ENCODE measurements around the gene RNF144B. TPM values are rescaled to one million over a fixed set of nuclear protein-coding genes. Genes with fewer than 3 reads are reported as not detected.

RNF144B gene
- total and polyA plus RNA-seq, 10 donors = 6.5 to 82.5 (median 45.3) TPM

- Histone ChIP-seq H3K36me3 (peaks cover 0 to 32% (median 0%) of the 10 kb centered on the region in 6 donors), H3K9me3 (no peaks in the 10 kb centered on the region), H3K4me1 (peaks cover 0 to 48% (median 15%) of the 10 kb centered on the region in 6 donors), H3K27ac (peak overlapping the region in 6 of 8 donors; percentile 35 to 82 (median 65)), H3K4me3 (no peak overlapping the region), H3K27me3 (replicated peaks in 1 of 7) (no peaks in the 10 kb centered on the region)
- DNase-seq = no peak
- intact Hi-C loops (cut with DNase I; ENCODE audit: low total_unique reads) = no loop called here
- TF ChIP-seq POLR2A (IDR thresholded peaks at IDR 0.05) = no peak
- TF ChIP-seq CTCF (IDR thresholded peaks at IDR 0.05 in 8 of 11, conservative IDR thresholded peaks at IDR 0.05 in 3 of 11) = no peak
- peak in 1 of 3 donors; percentile 41 for TF ChIP-seq POLR2AphosphoS5 (IDR thresholded peaks at IDR 0.05)
- WGBS, 5 donors = 58 to 75% (median 73%) methylated on average over 4 of the region's 4 CpGs
These were observed 26.2 kb downstream of the RNF144B start for GRCh38 chr6:18413381-18413780.

GRCh38 chr6:18414116-18414515, 27.0 kb downstream of the RNF144B start:
- Histone ChIP-seq H3K4me1 (peaks cover 0 to 48% (median 15%) of the 10 kb centered on the region in 6 donors), H3K27me3 (replicated peaks in 1 of 7) (no peaks in the 10 kb centered on the region), H3K27ac (peak overlapping the region in 4 of 8 donors; percentile 64 to 82 (median 67)), H3K4me3 (no peak overlapping the region), H3K9me3 (no peaks in the 10 kb centered on the region), H3K36me3 (peaks cover 0 to 28% (median 0%) of the 10 kb centered on the region in 6 donors)
- DNase-seq = no peak
- intact Hi-C loops (cut with DNase I; ENCODE audit: low total_unique reads) = no loop called here
- 41 to 64% (median 47%) methylated on average over 1 of the region's 1 CpG for WGBS, 5 donors
- TF ChIP-seq POLR2AphosphoS5 (IDR thresholded peaks at IDR 0.05) (no peak), CTCF (IDR thresholded peaks at IDR 0.05 in 8 of 11, conservative IDR thresholded peaks at IDR 0.05 in 3 of 11) (no peak), POLR2A (IDR thresholded peaks at IDR 0.05) (no peak)

GRCh38 chr6:18415207-18415606, 28.1 kb downstream of the RNF144B start:
- 90 to 98% (median 95%) methylated on average over 11 of the region's 11 CpGs for WGBS, 5 donors
- intact Hi-C loops (cut with DNase I; ENCODE audit: low total_unique reads) = no loop called here
- Histone ChIP-seq H3K36me3 (peaks cover 0 to 21% (median 0%) of the 10 kb centered on the region in 6 donors), H3K27me3 (replicated peaks in 1 of 7) (no peaks in the 10 kb centered on the region), H3K9me3 (no peaks in the 10 kb centered on the region), H3K4me1 (peaks cover 0 to 41% (median 13%) of the 10 kb centered on the region in 6 donors), H3K4me3 (no peak overlapping the region), H3K27ac (no peak overlapping the region)
- no peak for DNase-seq
- TF ChIP-seq CTCF (IDR thresholded peaks at IDR 0.05 in 8 of 11, conservative IDR thresholded peaks at IDR 0.05 in 3 of 11) (no peak), POLR2AphosphoS5 (IDR thresholded peaks at IDR 0.05) (no peak), POLR2A (IDR thresholded peaks at IDR 0.05) (no peak)

- no peak for DNase-seq
- no peak overlapping the region for H3K4me3 ChIP-seq
- WGBS, 5 donors = 82 to 91% (median 89%) methylated on average over 4 of the region's 4 CpGs
- no peaks in the 10 kb centered on the region for H3K27me3 ChIP-seq (replicated peaks in 1 of 7)
- H3K36me3 ChIP-seq = peaks cover 0 to 15% (median 0%) of the 10 kb centered on the region in 6 donors
- H3K4me1 ChIP-seq = peaks cover 0 to 35% (median 13%) of the 10 kb centered on the region in 6 donors
- TF ChIP-seq CTCF (IDR thresholded peaks at IDR 0.05 in 8 of 11, conservative IDR thresholded peaks at IDR 0.05 in 3 of 11) (no peak), POLR2A (IDR thresholded peaks at IDR 0.05) (no peak), POLR2AphosphoS5 (IDR thresholded peaks at IDR 0.05) (no peak)
- no peaks in the 10 kb centered on the region for H3K9me3 ChIP-seq
- intact Hi-C loops (cut with DNase I; ENCODE audit: low total_unique reads) = no loop called here
- no peak overlapping the region for H3K27ac ChIP-seq
These were observed 28.7 kb downstream of the RNF144B start for GRCh38 chr6:18415671-18416340.

Data from spleen (tissue), 11 donors.